Astrocyte (in vitro differentiated cells and primary cell): ENCODE measurements around the gene SIN3B. TPM values are rescaled to one million over a fixed set of nuclear protein-coding genes. Genes with fewer than 3 reads are reported as not detected.
A peak's percentile ranks its signal among the peaks of the same experiment; 100 is the strongest.

ENCODE experiments used
- DNase-seq: peaks from one replicate; pipeline ENCODE4 v3.0.0-alpha.2; 2010; ENCODE audit warnings: low read depth
- FAIRE-seq: peaks from 2 replicates; lab custom pipeline; 2011; peaks lifted over from hg19 to GRCh38; lab: Jason Lieb, UNC
- H2AFZ ChIP-seq: 2 replicates; pipeline ENCODE4 v1.6.0; 2012; ENCODE audit warnings: low read depth, low read length, inconsistent platforms
- H3K27ac ChIP-seq: 2 replicates; pipeline ENCODE4 v1.5.1; 2011; ENCODE audit warnings: low read depth, low read length, inconsistent platforms
- H3K27me3 ChIP-seq: 2 replicates; pipeline ENCODE4 v1.6.0; 2011; ENCODE audit warnings: low read length, inconsistent platforms; ENCODE audit not compliant: insufficient read depth
- H3K36me3 ChIP-seq: 2 replicates; pipeline ENCODE4 v1.5.1; 2011; ENCODE audit warnings: low read length, inconsistent platforms; ENCODE audit not compliant: insufficient read depth
- H3K4me1 ChIP-seq: 2 replicates; pipeline ENCODE4 v1.5.1; 2011; ENCODE audit warnings: low read length, inconsistent platforms; ENCODE audit not compliant: insufficient read depth
- H3K4me2 ChIP-seq: 2 replicates; pipeline ENCODE4 v1.6.0; 2012; ENCODE audit warnings: low read length, inconsistent platforms
- H3K4me3 ChIP-seq: 2 replicates; pipeline ENCODE4 v1.5.1; 2011; ENCODE audit warnings: low read depth, mild to moderate bottlenecking, low read length, inconsistent platforms; ENCODE audit not compliant: insufficient read depth
- H3K79me2 ChIP-seq: 2 replicates; pipeline ENCODE4 v1.6.0; 2012; ENCODE audit warnings: mild to moderate bottlenecking, low read length, inconsistent platforms; ENCODE audit not compliant: insufficient read depth
- H3K9ac ChIP-seq: 2 replicates; pipeline ENCODE4 v1.6.0; 2012; ENCODE audit warnings: mild to moderate bottlenecking, low read length, inconsistent platforms
- H3K9me3 ChIP-seq: 2 replicates; pipeline ENCODE4 v1.5.1; 2012; ENCODE audit warnings: low read depth, mild to moderate bottlenecking, low read length, inconsistent platforms; ENCODE audit not compliant: insufficient read depth
- H4K20me1 ChIP-seq: 2 replicates; pipeline ENCODE4 v1.6.0; 2012; ENCODE audit warnings: low read length, inconsistent platforms; ENCODE audit not compliant: insufficient read depth
- H3K27ac Mint-ChIP-seq: one replicate; pipeline ENCODE4 v1.8.0; 2021; ENCODE audit warnings: mild to moderate bottlenecking, mixed read lengths; ENCODE audit not compliant: unreplicated experiment
- H3K27me3 Mint-ChIP-seq: one replicate; pipeline ENCODE4 v1.8.0; 2021; ENCODE audit warnings: low read depth, mixed read lengths; ENCODE audit not compliant: unreplicated experiment
- H3K36me3 Mint-ChIP-seq: one replicate; pipeline ENCODE4 v1.8.0; 2021; ENCODE audit warnings: low read depth, mixed read lengths; ENCODE audit not compliant: unreplicated experiment
- H3K4me1 Mint-ChIP-seq: one replicate; pipeline ENCODE4 v1.8.0; 2021; ENCODE audit warnings: low read depth, mixed read lengths; ENCODE audit not compliant: unreplicated experiment
- H3K4me3 Mint-ChIP-seq: one replicate; pipeline ENCODE4 v1.8.0; 2021; ENCODE audit warnings: mild to moderate bottlenecking, moderate library complexity, mixed read lengths; ENCODE audit not compliant: unreplicated experiment
- H3K9me3 Mint-ChIP-seq: one replicate; pipeline ENCODE4 v1.8.0; 2021; ENCODE audit warnings: mild to moderate bottlenecking, mixed read lengths; ENCODE audit not compliant: unreplicated experiment
- EZH2 ChIP-seq: IDR thresholded peaks from 2 replicates; pipeline ENCODE4 v1.6.1; 2012; ENCODE audit warnings: mild to moderate bottlenecking, low read length, inconsistent platforms; ENCODE audit not compliant: insufficient read depth
- total RNA-seq: library from RNA; stranded (reverse); gene quantifications from 2 replicates; pipeline ENCODE4 v1.2.1, GENCODE V29; 2021
- TF ChIP-seq, protein P1 (sequence below): IDR thresholded peaks from 2 replicates; pipeline ENCODE4 v1.5.1; 2011; ENCODE audit warnings: low read depth, mild to moderate bottlenecking, inconsistent platforms, low read length, moderate library complexity; ENCODE audit not compliant: insufficient read depth

The SIN3B gene
- total RNA-seq, 1 donor from 2014 or later: 86.1 TPM

GRCh38 chr19:16878181-16878965, 49.2 kb downstream of the SIN3B start:
- Histone ChIP-seq H3K4me3 (no peak overlapping the region), H3K27ac (no peak overlapping the region), H3K27me3 (no peaks in the 10 kb centered on the region), H3K9ac (no peak overlapping the region), H4K20me1 (peaks cover 49% of the 10 kb centered on the region), H3K36me3 (peaks cover 2% of the 10 kb centered on the region), H3K4me2 (no peak overlapping the region), H2AFZ (no peak overlapping the region), H3K4me1 (peaks cover 14% of the 10 kb centered on the region), H3K9me3 (peaks cover 4% of the 10 kb centered on the region), H3K79me2 (peaks cover 21% of the 10 kb centered on the region)
- Mint-ChIP-seq H3K4me3 (no peak overlapping the region), H3K27me3 (no peaks in the 10 kb centered on the region), H3K4me1 (peaks cover 10% of the 10 kb centered on the region), H3K36me3 (peaks cover 54% of the 10 kb centered on the region), H3K9me3 (peaks cover 23% of the 10 kb centered on the region), H3K27ac (no peak overlapping the region)
- TF ChIP-seq EZH2: no peak
- TF ChIP-seq, protein P1, sequence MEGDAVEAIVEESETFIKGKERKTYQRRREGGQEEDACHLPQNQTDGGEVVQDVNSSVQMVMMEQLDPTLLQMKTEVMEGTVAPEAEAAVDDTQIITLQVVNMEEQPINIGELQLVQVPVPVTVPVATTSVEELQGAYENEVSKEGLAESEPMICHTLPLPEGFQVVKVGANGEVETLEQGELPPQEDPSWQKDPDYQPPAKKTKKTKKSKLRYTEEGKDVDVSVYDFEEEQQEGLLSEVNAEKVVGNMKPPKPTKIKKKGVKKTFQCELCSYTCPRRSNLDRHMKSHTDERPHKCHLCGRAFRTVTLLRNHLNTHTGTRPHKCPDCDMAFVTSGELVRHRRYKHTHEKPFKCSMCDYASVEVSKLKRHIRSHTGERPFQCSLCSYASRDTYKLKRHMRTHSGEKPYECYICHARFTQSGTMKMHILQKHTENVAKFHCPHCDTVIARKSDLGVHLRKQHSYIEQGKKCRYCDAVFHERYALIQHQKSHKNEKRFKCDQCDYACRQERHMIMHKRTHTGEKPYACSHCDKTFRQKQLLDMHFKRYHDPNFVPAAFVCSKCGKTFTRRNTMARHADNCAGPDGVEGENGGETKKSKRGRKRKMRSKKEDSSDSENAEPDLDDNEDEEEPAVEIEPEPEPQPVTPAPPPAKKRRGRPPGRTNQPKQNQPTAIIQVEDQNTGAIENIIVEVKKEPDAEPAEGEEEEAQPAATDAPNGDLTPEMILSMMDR: no peak
- FAIRE-seq: no peak
- no peak for DNase-seq

DNA sequence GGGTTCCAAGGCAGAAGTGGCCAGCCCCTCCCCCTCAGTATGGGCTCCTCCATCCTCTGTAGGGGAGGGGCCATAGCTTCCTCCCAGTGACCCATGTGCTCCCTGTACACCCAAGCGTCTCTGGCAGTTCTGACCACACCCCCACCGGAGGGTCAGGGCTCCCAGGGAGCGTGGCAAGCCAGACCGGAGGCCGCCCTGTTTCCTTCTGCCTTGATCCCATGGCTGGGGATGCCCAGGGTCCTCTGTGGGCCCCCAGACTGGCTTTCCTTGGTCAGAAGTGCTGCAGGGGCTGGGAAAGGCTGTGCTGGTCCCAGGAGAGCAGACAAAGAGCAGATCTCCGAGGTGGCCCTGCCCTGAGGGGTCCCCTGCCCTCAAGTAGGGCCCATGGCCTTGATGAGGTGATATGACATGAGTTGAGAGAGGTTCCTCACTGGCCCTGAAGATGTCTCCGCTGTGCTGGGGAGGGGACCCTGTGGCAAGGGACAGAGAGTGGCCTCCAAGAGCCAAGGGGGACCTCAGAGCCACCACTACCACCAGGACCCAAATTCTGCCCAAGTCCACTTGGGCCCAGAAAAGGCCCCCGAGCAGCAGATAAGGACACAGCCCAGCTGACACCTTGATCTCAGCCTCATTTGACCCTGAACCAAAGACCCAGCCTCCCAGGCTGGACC, 51.8 kb downstream of the SIN3B start:
- TF ChIP-seq, protein P1: no peak
- no peak for TF ChIP-seq EZH2
- H3K4me1 Mint-ChIP-seq: no peaks in the 10 kb centered on the region
- Histone ChIP-seq H3K4me1 (peaks cover 14% of the 10 kb centered on the region), H4K20me1 (peaks cover 23% of the 10 kb centered on the region), H3K79me2 (peaks cover under 1% of the 10 kb centered on the region), H3K27me3 (no peaks in the 10 kb centered on the region), H3K9me3 (peaks cover 4% of the 10 kb centered on the region), H2AFZ (no peak overlapping the region), H3K4me3 (no peak overlapping the region), H3K27ac (no peak overlapping the region), H3K4me2 (no peak overlapping the region), H3K9ac (no peak overlapping the region), H3K36me3 (peaks cover 2% of the 10 kb centered on the region)
- H3K27me3 Mint-ChIP-seq: no peaks in the 10 kb centered on the region
- no peak overlapping the region for H3K27ac Mint-ChIP-seq
- FAIRE-seq (no peak), DNase-seq (no peak)
- peaks cover 14% of the 10 kb centered on the region for H3K9me3 Mint-ChIP-seq
- peaks cover 37% of the 10 kb centered on the region for H3K36me3 Mint-ChIP-seq
- H3K4me3 Mint-ChIP-seq: no peak overlapping the region

DNA sequence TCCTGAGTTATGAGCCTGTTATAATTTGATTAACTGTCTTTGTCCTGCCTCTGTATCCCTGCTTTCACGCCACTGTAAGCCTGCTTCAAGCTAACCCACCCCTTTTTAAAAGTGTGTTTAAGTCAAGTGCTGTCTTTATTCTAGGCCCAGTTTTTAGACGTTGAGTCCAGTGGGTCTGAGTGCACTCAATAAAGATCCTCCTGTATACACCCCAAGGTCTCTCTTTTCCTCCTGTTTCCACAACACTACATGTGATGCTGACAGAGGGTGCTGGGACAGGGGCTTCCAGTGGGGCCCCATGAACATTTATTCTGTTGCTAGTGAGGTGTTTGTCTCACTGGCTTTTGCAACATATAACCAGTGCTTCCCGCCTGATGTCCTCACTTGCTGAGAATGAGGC, 52.9 kb downstream of the SIN3B start:
- no peak overlapping the region for H2AFZ ChIP-seq
- H3K27ac ChIP-seq: no peak overlapping the region
- peaks cover 4% of the 10 kb centered on the region for H3K9me3 ChIP-seq
- H3K4me3 Mint-ChIP-seq: no peak overlapping the region
- H3K27me3 ChIP-seq: no peaks in the 10 kb centered on the region
- no peak overlapping the region for H3K4me3 ChIP-seq
- H3K4me1 ChIP-seq: peaks cover 6% of the 10 kb centered on the region
- no peaks in the 10 kb centered on the region for H3K79me2 ChIP-seq
- H3K27ac Mint-ChIP-seq: peak overlapping the region; percentile 75
- H3K4me2 ChIP-seq: no peak overlapping the region
- no peak for FAIRE-seq
- no peaks in the 10 kb centered on the region for H3K4me1 Mint-ChIP-seq
- H3K9me3 Mint-ChIP-seq: peaks cover 11% of the 10 kb centered on the region
- H4K20me1 ChIP-seq: peaks cover 11% of the 10 kb centered on the region
- H3K27me3 Mint-ChIP-seq: no peaks in the 10 kb centered on the region
- TF ChIP-seq, protein P1: no peak
- no peak for TF ChIP-seq EZH2
- H3K9ac ChIP-seq: no peak overlapping the region
- no peaks in the 10 kb centered on the region for H3K36me3 ChIP-seq
- no peak for DNase-seq
- peaks cover 29% of the 10 kb centered on the region for H3K36me3 Mint-ChIP-seq
